ENCODE data around the gene HACD2. TPM values are rescaled to one million over a fixed set of nuclear protein-coding genes. Genes with fewer than 3 reads are reported as not detected.

HACD2 gene
- total and polyA plus RNA-seq, 2 donors (not counting 3 experiments of a cell fraction or from before 2014, with no cell fraction given) = 17.0 to 20.9 TPM

DNA sequence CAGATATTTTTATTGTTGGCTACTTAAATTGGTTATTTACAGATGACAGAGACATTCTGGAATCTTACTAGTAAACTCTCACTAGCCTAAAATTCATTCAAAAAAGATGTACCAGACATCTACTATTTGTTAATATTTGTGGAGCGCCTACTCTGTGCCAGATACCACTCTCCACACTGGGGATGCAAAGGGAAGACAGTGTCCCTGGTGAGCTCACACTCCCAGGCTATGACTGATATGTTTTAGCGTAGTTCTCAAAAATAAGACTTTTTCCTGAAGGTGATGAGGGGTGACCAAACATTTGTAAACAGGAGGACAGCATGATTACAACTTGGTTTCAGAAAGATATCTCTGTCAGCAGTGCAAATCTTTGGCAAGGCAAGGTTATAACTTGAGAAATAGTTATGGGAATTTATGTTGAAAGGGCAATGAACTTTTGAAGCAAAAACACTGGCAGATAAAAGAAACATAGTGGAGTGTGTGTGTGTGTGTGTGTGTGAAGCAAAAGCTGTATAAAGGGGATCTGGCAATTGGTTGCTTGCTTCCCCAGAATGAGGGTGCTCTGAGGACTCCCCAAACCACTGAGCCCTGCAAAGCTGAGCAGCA lies 51.2 kb downstream of the HACD2 start:
- H3K4me3 ChIP-seq (replicated peaks in 1 of 3; ENCODE audit: insufficient read depth in 1 of 3, low read depth in 1 of 3, low read length in 3 of 3) = no peak overlapping the region
- FAIRE-seq (no peak), DNase-seq (ENCODE audit: low read depth, low spot score) (no peak)
- intact Hi-C loops (cut with micrococcal nuclease) (no loop called here), dilution Hi-C loops (cut with MboI; ENCODE audit: extremely low pct_ligation_motif_present, low sequenced_read_pairs) (no loop called here)
- no peaks in the 10 kb centered on the region for H3K79me2 ChIP-seq (ENCODE audit: control insufficient read depth, insufficient read depth, low read length)
- no peak overlapping the region for H3K4me2 ChIP-seq (ENCODE audit: insufficient read depth, low read length)
- POLR2A ChIA-PET = no interaction called here
- no peaks in the 10 kb centered on the region for H3K9me3 ChIP-seq (replicated peaks; ENCODE audit: control insufficient read depth, insufficient read depth, low read length)
- H3K4me1 ChIP-seq (ENCODE audit: control insufficient read depth, extremely low read depth, insufficient read depth, low read length) = no peaks in the 10 kb centered on the region
- no peaks in the 10 kb centered on the region for H3K9me1 ChIP-seq (replicated peaks; ENCODE audit: control insufficient read depth, extremely low read depth, insufficient read depth, low read length)
- TF ChIP-seq POLR2A (IDR thresholded peaks at IDR 0.05; ENCODE audit: low read depth, low read length) (no peak), GATA2 (IDR thresholded peaks at IDR 0.05; ENCODE audit: insufficient read depth, insufficient read length, low read depth, low read length) (no peak), EZH2 (IDR thresholded peaks at IDR 0.05; ENCODE audit: borderline replicate concordance, low read depth, low read length, severe bottlenecking) (no peak), JUN (IDR thresholded peaks at IDR 0.05; ENCODE audit: borderline replicate concordance, insufficient read depth, insufficient read length, low read depth) (no peak), FOS (IDR thresholded peaks at IDR 0.05; ENCODE audit: borderline replicate concordance, insufficient read depth, low read length) (no peak), MYC (IDR thresholded peaks at IDR 0.05; ENCODE audit: low read depth, low read length) (no peak), POLR2AphosphoS5 (IDR thresholded peaks at IDR 0.05; ENCODE audit: insufficient read depth, low read depth, low read length) (no peak)
- TF ChIP-seq, protein P1, sequence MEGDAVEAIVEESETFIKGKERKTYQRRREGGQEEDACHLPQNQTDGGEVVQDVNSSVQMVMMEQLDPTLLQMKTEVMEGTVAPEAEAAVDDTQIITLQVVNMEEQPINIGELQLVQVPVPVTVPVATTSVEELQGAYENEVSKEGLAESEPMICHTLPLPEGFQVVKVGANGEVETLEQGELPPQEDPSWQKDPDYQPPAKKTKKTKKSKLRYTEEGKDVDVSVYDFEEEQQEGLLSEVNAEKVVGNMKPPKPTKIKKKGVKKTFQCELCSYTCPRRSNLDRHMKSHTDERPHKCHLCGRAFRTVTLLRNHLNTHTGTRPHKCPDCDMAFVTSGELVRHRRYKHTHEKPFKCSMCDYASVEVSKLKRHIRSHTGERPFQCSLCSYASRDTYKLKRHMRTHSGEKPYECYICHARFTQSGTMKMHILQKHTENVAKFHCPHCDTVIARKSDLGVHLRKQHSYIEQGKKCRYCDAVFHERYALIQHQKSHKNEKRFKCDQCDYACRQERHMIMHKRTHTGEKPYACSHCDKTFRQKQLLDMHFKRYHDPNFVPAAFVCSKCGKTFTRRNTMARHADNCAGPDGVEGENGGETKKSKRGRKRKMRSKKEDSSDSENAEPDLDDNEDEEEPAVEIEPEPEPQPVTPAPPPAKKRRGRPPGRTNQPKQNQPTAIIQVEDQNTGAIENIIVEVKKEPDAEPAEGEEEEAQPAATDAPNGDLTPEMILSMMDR (IDR thresholded peaks at IDR 0.05; ENCODE audit: extremely low read depth in 1 of 2, insufficient read depth in 1 of 2, low read depth in 1 of 2, low read length in 2 of 2) = no peak
- TF ChIP-seq, protein P2, sequence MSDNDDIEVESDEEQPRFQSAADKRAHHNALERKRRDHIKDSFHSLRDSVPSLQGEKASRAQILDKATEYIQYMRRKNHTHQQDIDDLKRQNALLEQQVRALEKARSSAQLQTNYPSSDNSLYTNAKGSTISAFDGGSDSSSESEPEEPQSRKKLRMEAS (IDR thresholded peaks at IDR 0.05; ENCODE audit: insufficient read depth, insufficient read length) = no peak
- no peak overlapping the region for H2AFZ ChIP-seq (ENCODE audit: low read depth, low read length)
- CTCF ChIA-PET = interaction anchor here (1.3 kb wide), 2 partner anchors 13 to 45 kb away, joined by 3 to 6 read pairs; no protein-coding TSS in a partner anchor
- H3K27ac ChIP-seq (ENCODE audit: insufficient read depth, low read depth, low read length) = no peak overlapping the region
- H3K9ac ChIP-seq (replicated peaks; ENCODE audit: extremely low read depth, insufficient read depth, low read length) = no peak overlapping the region
- H3K27me3 ChIP-seq (ENCODE audit: control insufficient read depth in 2 of 2, insufficient read depth in 2 of 2, low read length in 2 of 2) = no peaks in the 10 kb centered on the region
- H3K36me3 ChIP-seq (ENCODE audit: control insufficient read depth in 2 of 2, extremely low read depth in 1 of 2, insufficient read depth in 2 of 2, low read length in 2 of 2) = no peaks in the 10 kb centered on the region
- H4K20me1 ChIP-seq (replicated peaks; ENCODE audit: control insufficient read depth, extremely low read depth, insufficient read depth, low read length) = no peaks in the 10 kb centered on the region
- no TSS peak for BruUV-seq (replicated peaks)

Data from endothelial cell of umbilical vein (primary cell).